H1 (cell line): ENCODE data around the gene ZNF598. TPM values are rescaled to one million over a fixed set of nuclear protein-coding genes. Genes with fewer than 3 reads are reported as not detected.

ENCODE experiments used
- BCL11A ChIP-seq, 2 experiments: IDR thresholded peaks; one replicate each; pipeline ENCODE4 v1.6.1; 2011; ENCODE audit warnings: low read depth in 2 of 2, low read length in 2 of 2, mild to moderate bottlenecking in 2 of 2
- CEBPB ChIP-seq: IDR thresholded peaks from 2 replicates; pipeline ENCODE4 v1.6.1; 2012; ENCODE audit warnings: low read depth, low read length
- CHD7 ChIP-seq: fragments of 300-600 bp; sonication (generic); IDR thresholded peaks from 2 replicates; pipeline ENCODE4 v1.7.1; 2012; ENCODE audit warnings: low read length, moderate library complexity, mild to moderate bottlenecking, inconsistent platforms; ENCODE audit not compliant: insufficient replicate concordance
- CREB1 ChIP-seq: IDR thresholded peaks from 2 replicates; pipeline ENCODE4 v1.6.1; 2012; ENCODE audit warnings: inconsistent platforms
- EGR1 ChIP-seq: IDR thresholded peaks from 2 replicates; pipeline ENCODE4 v1.6.1; 2011; ENCODE audit warnings: low read depth, low read length, borderline replicate concordance
- EZH2 ChIP-seq: fragments of 200-600 bp; sonication (generic); IDR thresholded peaks from 2 replicates; pipeline ENCODE4 v1.7.1; 2012; ENCODE audit warnings: low read depth, mild to moderate bottlenecking, moderate library complexity, low read length, inconsistent platforms; ENCODE audit not compliant: severe bottlenecking
- HDAC6 ChIP-seq: IDR thresholded peaks from one replicate; pipeline ENCODE4 v1.7.1; 2012; ENCODE audit warnings: low read depth, mild to moderate bottlenecking, inconsistent platforms, low read length, moderate library complexity
- KDM4A ChIP-seq: IDR thresholded peaks from one replicate; pipeline ENCODE4 v1.7.1; 2012; ENCODE audit warnings: low read depth, mild to moderate bottlenecking, moderate library complexity, low read length, inconsistent platforms; ENCODE audit not compliant: severe bottlenecking
- USF2 ChIP-seq: IDR thresholded peaks from 2 replicates; pipeline ENCODE4 v1.6.1; 2011; ENCODE audit warnings: low read length, improper control_type of control experiment
- polyA plus RNA-seq, 7 experiments: library from polyadenylated mRNA; depleted of rRNA in 3 of 7; stranded (reverse) in 5 of 7; unstranded in 2 of 7; fragments of >200 nt in 5 of 7; fragments of 200-250 nt in 2 of 7; gene quantifications; 1 replicate in 5 of 7; 2 replicates in 1 of 7; 4 replicates in 1 of 7; pipeline versions ENCODE4 v1.2.1 to v1.2.3, GENCODE V29; 2011 to 2013; ENCODE audit warnings: missing spikeins in 2 of 7, mixed read lengths in 2 of 7
- total RNA-seq: library from RNA; stranded (reverse); fragmentation: NEBNext Ultra II Directional; extraction: Animal tissue kit (Norgen Biotek cat#: 25700); gene quantifications from 2 replicates; pipeline ENCODE4 v1.2.1, GENCODE V29; 2021

The ZNF598 gene
- total and polyA plus RNA-seq, 2 of the 8 experiments (the other 6 are each of a cell fraction or from before 2014, with no cell fraction given), result 29.3 to 47.6 TPM

- no peak for TF ChIP-seq CHD7
- no peak for TF ChIP-seq BCL11A (IDR thresholded peaks at IDR 0.05; ENCODE audit: low read depth in 2 of 2, low read length in 2 of 2)
- TF ChIP-seq EGR1, result no peak
- TF ChIP-seq KDM4A, result no peak
- TF ChIP-seq EZH2, result no peak
- TF ChIP-seq CREB1, result no peak
- TF ChIP-seq CEBPB, result no peak
- no peak for TF ChIP-seq HDAC6
- TF ChIP-seq USF2, result no peak
These were observed 21.5 kb upstream of the ZNF598 start (continued) for GRCh38 chr16:2031081-2031577.
